ENCODE measurements around the gene WWC2.

The WWC2 gene

DNA sequence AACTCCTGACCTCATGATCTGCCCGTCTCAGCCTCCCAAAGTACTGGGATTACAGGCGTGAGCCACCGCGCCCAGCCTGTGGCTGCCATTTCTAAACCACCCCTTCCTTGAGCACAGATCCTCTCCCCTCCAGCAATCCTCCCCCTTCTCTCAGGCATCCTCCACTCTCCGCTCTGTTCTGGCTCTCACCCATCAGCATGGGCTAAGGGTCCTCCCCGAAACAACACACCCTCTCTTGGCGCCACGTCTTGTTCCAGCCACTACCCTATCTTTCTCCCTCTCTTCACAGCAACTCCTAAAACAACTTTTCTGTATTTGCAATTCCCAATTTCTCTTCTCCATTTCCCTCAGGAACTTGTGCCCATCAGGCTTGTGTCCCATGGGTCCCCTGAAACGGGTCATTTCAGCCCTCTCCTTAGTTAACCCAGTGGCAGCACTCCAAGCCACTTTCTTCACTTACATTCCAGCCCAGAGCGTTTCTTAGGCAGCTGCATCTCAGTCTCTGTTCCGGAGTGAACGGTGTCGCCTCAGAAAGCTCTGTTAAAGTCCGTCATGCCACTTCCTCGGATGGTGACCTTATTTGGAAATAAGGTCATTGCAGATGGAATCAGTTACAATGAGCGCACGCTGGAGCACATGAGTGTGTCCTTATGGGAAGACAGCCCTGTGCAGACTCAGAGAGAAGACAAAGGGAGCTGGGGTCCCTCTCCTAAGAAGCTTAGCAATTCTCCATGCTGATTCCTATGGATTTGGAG lies 251.4 kb downstream of the WWC2 start:
- Histone ChIP-seq H3K27ac (no peak overlapping the region), H3K36me3 (ENCODE audit: insufficient read depth, low read length) (no peaks in the 10 kb centered on the region), H3K9me3 (ENCODE audit: low read depth, low read length) (no peaks in the 10 kb centered on the region), H3K9ac (ENCODE audit: insufficient read length) (no peak overlapping the region), H3K4me3 (no peak overlapping the region)
- no peak for DNase-seq (ENCODE audit: low read depth, low spot score)
- TF ChIP-seq EZH2 (IDR thresholded peaks at IDR 0.05) (no peak), POLR2AphosphoS5 (IDR thresholded peaks at IDR 0.05; ENCODE audit: borderline replicate concordance, low read depth, low read length) (no peak)

DNA sequence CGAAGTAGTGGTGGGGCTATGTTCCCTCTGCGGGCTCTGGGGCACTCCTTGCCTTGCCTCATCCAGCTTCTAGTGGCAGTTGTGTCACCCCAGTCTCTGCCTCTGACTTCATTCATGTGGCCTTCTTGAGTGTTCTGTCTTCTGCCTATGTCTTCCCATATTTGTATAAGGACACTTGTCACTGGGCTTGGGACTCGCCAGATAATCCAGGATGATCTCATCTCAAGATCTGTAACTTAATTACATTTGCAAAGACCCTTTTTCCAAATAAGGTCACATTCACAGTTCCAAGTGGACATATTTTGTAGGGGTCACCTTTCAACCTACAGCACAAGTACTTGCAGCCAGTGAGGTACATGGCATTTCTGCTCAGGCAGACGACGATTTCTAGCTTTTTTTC lies 253.5 kb downstream of the WWC2 start:
- TF ChIP-seq POLR2AphosphoS5 (IDR thresholded peaks at IDR 0.05; ENCODE audit: borderline replicate concordance, low read depth, low read length) (no peak), EZH2 (IDR thresholded peaks at IDR 0.05) (no peak), FOXP2 (optimal IDR thresholded peaks at IDR 0.05; ENCODE audit: control extremely low read depth, extremely low read length, insufficient read depth) (no peak)
- Histone ChIP-seq H3K9me3 (ENCODE audit: low read depth, low read length) (no peaks in the 10 kb centered on the region), H3K9ac (ENCODE audit: insufficient read length) (no peak overlapping the region), H3K4me3 (no peak overlapping the region), H3K27ac (no peak overlapping the region), H3K36me3 (ENCODE audit: insufficient read depth, low read length) (no peaks in the 10 kb centered on the region)
- DNase-seq (ENCODE audit: low read depth, low spot score) = no peak

DNA sequence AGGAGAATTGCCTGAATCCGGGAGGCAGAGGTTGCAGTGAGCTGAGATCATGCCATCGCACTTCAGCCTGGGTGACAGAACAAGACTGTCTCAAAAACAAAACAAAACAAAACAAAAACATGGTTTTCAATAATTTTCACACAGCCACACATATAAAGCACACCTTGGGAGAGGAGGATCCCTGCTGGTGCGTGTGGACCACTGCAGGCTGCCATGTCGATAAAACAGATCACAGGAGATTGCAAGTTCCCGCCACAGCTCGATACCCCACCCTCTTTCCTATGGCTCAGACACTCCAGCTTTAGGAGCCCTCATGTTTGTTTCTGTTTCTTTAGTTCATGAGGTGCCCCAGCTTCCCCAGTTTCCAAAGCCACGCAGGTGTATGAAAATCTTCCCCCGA lies 254.5 kb downstream of the WWC2 start:
- H3K4me3 ChIP-seq = no peak overlapping the region
- H3K9ac ChIP-seq (ENCODE audit: insufficient read length) = no peak overlapping the region
- no peak overlapping the region for H3K27ac ChIP-seq
- H3K9me3 ChIP-seq (ENCODE audit: low read depth, low read length) = no peaks in the 10 kb centered on the region
- TF ChIP-seq POLR2AphosphoS5 (IDR thresholded peaks at IDR 0.05; ENCODE audit: borderline replicate concordance, low read depth, low read length) (no peak), FOXP2 (optimal IDR thresholded peaks at IDR 0.05; ENCODE audit: control extremely low read depth, extremely low read length, insufficient read depth) (no peak), EZH2 (IDR thresholded peaks at IDR 0.05) (no peak)
- no peaks in the 10 kb centered on the region for H3K36me3 ChIP-seq (ENCODE audit: insufficient read depth, low read length)
- DNase-seq (ENCODE audit: low read depth, low spot score) = no peak

DNA sequence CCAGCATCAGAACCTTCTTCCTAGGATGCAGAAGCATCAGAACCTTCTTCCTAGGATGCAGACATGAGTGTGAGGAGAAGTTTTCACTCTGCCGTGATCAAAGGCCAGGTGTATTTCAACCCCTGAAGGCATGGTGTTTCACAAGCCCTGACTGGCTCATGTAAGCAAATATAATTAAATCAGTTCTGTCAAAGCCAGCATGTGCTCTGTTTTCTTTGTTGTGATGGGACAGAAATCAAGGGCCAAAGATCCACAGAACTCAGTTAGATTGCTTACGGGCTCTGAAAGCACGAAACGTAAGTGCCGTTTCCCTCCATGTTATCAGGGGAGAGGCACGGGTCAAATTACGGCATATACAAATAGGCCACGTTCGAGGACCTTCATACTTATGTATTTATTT lies 255.2 kb downstream of the WWC2 start:
- no peak for DNase-seq (ENCODE audit: low read depth, low spot score)
- Histone ChIP-seq H3K36me3 (ENCODE audit: insufficient read depth, low read length) (no peaks in the 10 kb centered on the region), H3K27ac (no peak overlapping the region), H3K9ac (ENCODE audit: insufficient read length) (no peak overlapping the region), H3K4me3 (no peak overlapping the region), H3K9me3 (ENCODE audit: low read depth, low read length) (no peaks in the 10 kb centered on the region)
- TF ChIP-seq EZH2 (IDR thresholded peaks at IDR 0.05) = no peak
- TF ChIP-seq FOXP2 (optimal IDR thresholded peaks at IDR 0.05; ENCODE audit: control extremely low read depth, extremely low read length, insufficient read depth) = no peak
- TF ChIP-seq POLR2AphosphoS5 (IDR thresholded peaks at IDR 0.05; ENCODE audit: borderline replicate concordance, low read depth, low read length) = no peak

DNA sequence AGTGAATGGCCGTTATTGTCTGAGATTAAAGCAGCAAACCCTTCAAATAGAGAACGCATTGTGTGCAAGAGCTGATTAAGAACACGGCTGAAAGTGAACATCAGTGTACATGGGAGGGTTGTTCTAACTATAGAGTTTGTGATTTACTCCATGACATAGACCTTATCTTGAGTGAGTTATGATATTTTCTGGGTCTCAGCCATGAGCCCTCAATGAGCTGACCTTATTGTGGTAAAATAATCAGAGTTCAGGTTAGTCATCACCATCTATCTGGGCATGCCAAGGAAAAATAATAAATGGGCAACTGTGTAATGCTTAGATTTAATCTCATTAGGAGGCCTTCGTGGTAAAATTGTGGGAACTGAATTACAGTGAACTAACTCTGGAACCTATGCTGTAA lies 256.3 kb downstream of the WWC2 start:
- no peaks in the 10 kb centered on the region for H3K9me3 ChIP-seq (ENCODE audit: low read depth, low read length)
- no peak overlapping the region for H3K9ac ChIP-seq (ENCODE audit: insufficient read length)
- H3K36me3 ChIP-seq (ENCODE audit: insufficient read depth, low read length) = no peaks in the 10 kb centered on the region
- no peak for TF ChIP-seq EZH2 (IDR thresholded peaks at IDR 0.05)
- no peak for TF ChIP-seq FOXP2 (optimal IDR thresholded peaks at IDR 0.05; ENCODE audit: control extremely low read depth, extremely low read length, insufficient read depth)
- TF ChIP-seq POLR2AphosphoS5 (IDR thresholded peaks at IDR 0.05; ENCODE audit: borderline replicate concordance, low read depth, low read length) = no peak
- no peak for DNase-seq (ENCODE audit: low read depth, low spot score)
- H3K4me3 ChIP-seq = no peak overlapping the region
- H3K27ac ChIP-seq = no peak overlapping the region

DNA sequence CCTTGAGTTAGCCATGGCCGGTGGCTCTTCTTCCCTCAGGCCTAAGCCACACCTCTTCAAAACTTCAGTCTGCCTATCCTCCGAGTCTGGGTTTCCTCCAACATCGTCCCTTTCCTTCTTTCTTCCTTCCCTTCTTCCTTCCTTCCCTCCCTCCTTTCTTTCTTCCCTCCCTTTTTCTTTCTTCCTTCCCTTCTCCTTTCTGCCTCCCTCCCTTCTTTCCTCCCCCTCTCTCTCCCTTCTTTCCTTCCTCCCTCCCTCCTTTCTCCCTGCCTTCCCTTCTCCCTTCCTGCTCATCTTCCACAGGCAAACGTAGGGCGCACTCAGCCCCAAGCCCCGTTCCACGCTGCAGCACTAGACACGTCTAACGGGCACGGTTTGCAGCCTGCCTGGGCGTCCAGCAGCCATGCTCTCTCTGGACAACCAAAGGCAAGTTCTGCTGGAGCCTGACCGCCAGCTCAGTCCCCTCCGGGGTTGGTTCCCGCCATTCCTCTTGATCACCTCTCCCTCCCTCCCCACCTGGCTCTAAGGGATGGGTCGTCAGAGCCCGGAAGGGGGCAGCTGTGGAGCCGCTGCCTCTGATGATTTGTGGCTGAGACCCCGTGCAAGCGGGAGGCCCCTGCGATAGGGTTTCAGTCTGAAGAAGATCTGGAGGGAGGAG lies 257.2 kb downstream of the WWC2 start:
- Histone ChIP-seq H3K36me3 (ENCODE audit: insufficient read depth, low read length) (no peaks in the 10 kb centered on the region), H3K27ac (no peak overlapping the region), H3K4me3 (no peak overlapping the region), H3K9ac (ENCODE audit: insufficient read length) (no peak overlapping the region), H3K9me3 (ENCODE audit: low read depth, low read length) (no peaks in the 10 kb centered on the region)
- TF ChIP-seq POLR2AphosphoS5 (IDR thresholded peaks at IDR 0.05; ENCODE audit: borderline replicate concordance, low read depth, low read length) (no peak), FOXP2 (optimal IDR thresholded peaks at IDR 0.05; ENCODE audit: control extremely low read depth, extremely low read length, insufficient read depth) (no peak), EZH2 (IDR thresholded peaks at IDR 0.05) (no peak)
- DNase-seq (ENCODE audit: low read depth, low spot score) = no peak

DNA sequence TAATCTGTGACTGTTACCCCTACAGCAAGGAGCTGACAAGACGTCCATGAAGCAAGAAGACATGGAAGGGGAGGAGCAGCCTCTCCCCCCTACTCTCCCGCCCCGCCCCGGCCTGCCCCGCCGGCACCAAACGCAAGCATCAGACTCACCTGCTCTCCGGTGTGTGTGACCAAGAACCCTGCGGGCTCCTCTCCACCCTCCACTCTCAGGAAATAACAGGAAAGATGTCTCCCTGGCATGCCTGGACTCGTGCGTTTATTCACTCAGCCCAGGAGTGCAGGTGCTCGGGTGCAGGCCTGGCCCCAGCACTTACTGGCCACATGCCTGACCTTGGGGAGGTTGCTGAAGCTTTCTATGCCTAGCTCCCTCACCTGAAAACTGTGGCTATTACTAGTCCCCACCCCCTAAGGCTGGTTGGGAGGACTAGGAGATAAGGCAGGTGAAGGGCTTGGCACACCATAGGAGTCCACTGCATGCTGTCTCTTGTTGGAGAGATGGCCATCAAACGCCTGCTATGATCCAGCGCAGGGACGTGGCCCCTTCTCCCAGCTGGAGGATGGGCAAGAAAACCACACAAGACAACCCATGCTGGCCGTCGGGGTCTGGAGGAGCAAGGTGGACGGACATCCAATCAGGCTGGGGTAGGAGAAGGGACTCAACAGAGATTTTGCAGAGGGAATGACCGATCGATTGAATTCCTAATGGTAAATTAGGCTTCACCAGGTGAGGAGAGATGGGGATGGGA lies 258.0 kb downstream of the WWC2 start:
- no peak for DNase-seq (ENCODE audit: low read depth, low spot score)
- Histone ChIP-seq H3K9ac (ENCODE audit: insufficient read length) (no peak overlapping the region), H3K36me3 (ENCODE audit: insufficient read depth, low read length) (no peaks in the 10 kb centered on the region), H3K27ac (no peak overlapping the region), H3K9me3 (ENCODE audit: low read depth, low read length) (no peaks in the 10 kb centered on the region), H3K4me3 (no peak overlapping the region)
- no peak for TF ChIP-seq EZH2 (IDR thresholded peaks at IDR 0.05)
- no peak for TF ChIP-seq FOXP2 (optimal IDR thresholded peaks at IDR 0.05; ENCODE audit: control extremely low read depth, extremely low read length, insufficient read depth)
- TF ChIP-seq POLR2AphosphoS5 (IDR thresholded peaks at IDR 0.05; ENCODE audit: borderline replicate concordance, low read depth, low read length) = no peak

DNA sequence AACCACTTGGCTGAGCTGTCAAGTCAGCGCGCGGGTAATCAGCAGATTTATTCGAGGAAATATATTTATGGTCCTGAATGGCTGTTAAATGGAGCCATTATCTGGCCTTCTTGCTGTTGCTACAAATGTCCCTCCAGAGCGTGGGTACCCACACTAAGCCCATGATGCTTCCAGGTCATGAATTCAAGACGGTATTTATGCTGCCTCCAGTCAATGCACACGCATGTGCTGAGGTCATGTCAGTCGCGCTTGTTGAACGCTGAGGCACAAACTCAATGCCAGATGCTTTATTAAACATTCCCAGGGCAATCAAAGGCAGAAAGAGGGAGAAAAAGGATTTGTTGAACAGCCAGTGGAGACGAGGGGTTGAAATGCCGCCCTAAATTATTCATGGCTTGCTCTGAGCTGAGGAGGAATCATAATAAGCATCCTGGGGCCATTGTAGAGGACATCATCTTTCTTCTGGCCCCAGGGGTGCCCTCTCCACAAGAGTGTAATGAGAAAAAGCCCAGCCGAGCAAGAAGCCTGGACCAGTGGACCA lies 259.2 kb downstream of the WWC2 start:
- no peaks in the 10 kb centered on the region for H3K9me3 ChIP-seq (ENCODE audit: low read depth, low read length)
- no peak overlapping the region for H3K9ac ChIP-seq (ENCODE audit: insufficient read length)
- no peak overlapping the region for H3K4me3 ChIP-seq
- no peak for DNase-seq (ENCODE audit: low read depth, low spot score)
- no peak overlapping the region for H3K27ac ChIP-seq
- H3K36me3 ChIP-seq (ENCODE audit: insufficient read depth, low read length) = no peaks in the 10 kb centered on the region
- TF ChIP-seq POLR2AphosphoS5 (IDR thresholded peaks at IDR 0.05; ENCODE audit: borderline replicate concordance, low read depth, low read length) (no peak), EZH2 (IDR thresholded peaks at IDR 0.05) (no peak), FOXP2 (optimal IDR thresholded peaks at IDR 0.05; ENCODE audit: control extremely low read depth, extremely low read length, insufficient read depth) (no peak)
